B cell (primary cell): ENCODE data around the gene CARD10. TPM values are rescaled to one million over a fixed set of nuclear protein-coding genes. Genes with fewer than 3 reads are reported as not detected.

Source experiments
- ATAC-seq: fragments of 200-7000 bp; cut with Tn5 transposase; one replicate; pipeline ENCODE4 v1.10.0; 2021; ENCODE audit warnings: low read depth, mild to moderate bottlenecking, moderate number of reproducible peaks, moderate library complexity
- CTCF ChIA-PET: fragments of 350-600 bp; sonication (Branson Sonifier 250); formaldehyde crosslinking; loops from one replicate; lab custom pipeline; 2021; ENCODE audit warnings: antibody characterized with exemption, inconsistent platforms; lab: Charles Lee
- POLR2A ChIA-PET: fragments of 350-600 bp; sonication (Branson Sonifier 250); formaldehyde crosslinking; loops from one replicate; lab custom pipeline; 2021; ENCODE audit warnings: antibody characterized with exemption; lab: Charles Lee
- DNase-seq: peaks from one replicate; pipeline ENCODE4 v3.0.0; 2013
- H2AFZ ChIP-seq: 2 replicates; pipeline ENCODE4 v1.6.1; 2012; ENCODE audit warnings: mild to moderate bottlenecking, low read depth, low read length; ENCODE audit not compliant: insufficient read depth, poor library complexity, severe bottlenecking
- H3K27ac ChIP-seq, 2 donors: 1 replicate in 1 of 2; 2 replicates in 1 of 2; pipeline ENCODE4 v1.5.1; 2012 to 2013; ENCODE audit warnings: low read length in 2 of 2, mild to moderate bottlenecking in 2 of 2, moderate library complexity in 1 of 2
- H3K27me3 ChIP-seq, 4 experiments: fragments of 200-600 bp in 1 of 4; sonication (generic) in 1 of 4; replicated peaks in 1 of 4; 1 replicate in 2 of 4; 2 replicates in 2 of 4; pipeline versions ENCODE4 v1.6.1 to v1.7.0; 2013 to 2016; ENCODE audit warnings: low read length in 3 of 4, mild to moderate bottlenecking in 2 of 4, mixed read lengths in 1 of 4, moderate library complexity in 1 of 4; ENCODE audit not compliant: insufficient read depth in 4 of 4, control insufficient read depth in 3 of 4; ENCODE audit errors: control extremely low read depth in 1 of 4
- H3K36me3 ChIP-seq, 2 experiments: replicated peaks in 1 of 2; 1 replicate in 1 of 2; 2 replicates in 1 of 2; pipeline versions ENCODE4 v1.6.1 to v1.7.1; 2013; ENCODE audit warnings: low read length in 1 of 2; ENCODE audit not compliant: insufficient read depth in 2 of 2, control insufficient read depth in 1 of 2; ENCODE audit errors: control extremely low read depth in 1 of 2, extremely low read depth in 1 of 2
- H3K4me1 ChIP-seq, 2 donors: fragments of 200-600 bp in 1 of 2; sonication (generic) in 1 of 2; 1 replicate in 1 of 2; 2 replicates in 1 of 2; pipeline versions ENCODE4 v1.5.1 to v1.6.1; 2013 to 2017; ENCODE audit warnings: low read length in 2 of 2; ENCODE audit not compliant: control insufficient read depth in 2 of 2, insufficient read depth in 2 of 2
- H3K4me2 ChIP-seq: replicated peaks from 2 replicates; pipeline ENCODE3; 2012; ENCODE audit warnings: mild to moderate bottlenecking, low read depth, low read length; ENCODE audit not compliant: poor library complexity, severe bottlenecking
- H3K4me3 ChIP-seq, 5 experiments: fragments of 200-600 bp in 1 of 5; sonication (generic) in 1 of 5; 1 replicate in 3 of 5; 2 replicates in 2 of 5; pipeline versions ENCODE4 v1.5.1 to v1.7.0; 2011 to 2016; ENCODE audit warnings: low read length in 4 of 5, mild to moderate bottlenecking in 4 of 5, low read depth in 2 of 5, control low read depth in 1 of 5, moderate library complexity in 1 of 5; ENCODE audit not compliant: insufficient read depth in 1 of 5; ENCODE audit errors: control extremely low read depth in 1 of 5, extremely low read depth in 1 of 5
- H3K79me2 ChIP-seq: fragments of 200-600 bp; sonication (generic); one replicate; pipeline ENCODE4 v1.6.0; 2016; ENCODE audit warnings: low read length; ENCODE audit not compliant: control insufficient read depth, insufficient read depth
- H3K9ac ChIP-seq: fragments of 200-600 bp; sonication (generic); 2 replicates; pipeline ENCODE4 v1.6.1; 2017; ENCODE audit warnings: mild to moderate bottlenecking, low read length, moderate library complexity
- H3K9me3 ChIP-seq, 3 donors: one replicate each; pipeline versions ENCODE4 v1.6.1 to v1.7.1; 2013; ENCODE audit warnings: low read length in 2 of 3; ENCODE audit not compliant: control insufficient read depth in 2 of 3, insufficient read depth in 1 of 3; ENCODE audit errors: control extremely low read depth in 1 of 3
- H4K20me1 ChIP-seq: 2 replicates; pipeline ENCODE4 v1.6.0; 2012; ENCODE audit warnings: mild to moderate bottlenecking, low read length; ENCODE audit not compliant: insufficient read depth, control insufficient read depth, poor library complexity, severe bottlenecking
- H3K27ac Mint-ChIP-seq: one replicate; pipeline ENCODE4 v1.8.0; 2021; ENCODE audit warnings: mixed read lengths
- H3K27me3 Mint-ChIP-seq: one replicate; pipeline ENCODE4 v1.8.0; 2021; ENCODE audit warnings: mixed read lengths
- H3K4me1 Mint-ChIP-seq: one replicate; pipeline ENCODE4 v1.8.0; 2021; ENCODE audit warnings: mixed read lengths
- H3K4me3 Mint-ChIP-seq: one replicate; pipeline ENCODE4 v1.8.0; 2021; ENCODE audit warnings: mixed read lengths
- H3K9me3 Mint-ChIP-seq: one replicate; pipeline ENCODE4 v1.8.0; 2022; ENCODE audit warnings: mixed read lengths; ENCODE audit not compliant: insufficient read depth
- CTCF ChIP-seq: fragments of 200-600 bp; IDR thresholded peaks from one replicate; pipeline ENCODE4 v1.8.0; 2022; ENCODE audit warnings: antibody characterized with exemption, mild to moderate bottlenecking
- EZH2 ChIP-seq: IDR thresholded peaks from 2 replicates; pipeline ENCODE4 v1.6.1; 2012; ENCODE audit warnings: borderline replicate concordance, low read depth, mild to moderate bottlenecking, moderate library complexity, low read length; ENCODE audit not compliant: insufficient read depth, poor library complexity, severe bottlenecking
- WGBS: methylation state at CpG from one replicate; pipeline ENCODE4 v1.1.5; 2013; ENCODE audit warnings: missing lambda C conversion rate; ENCODE audit not compliant: insufficient coverage; 5-methylcytosine and 5-hydroxymethylcytosine counted together
- intact Hi-C: fragments of 100-400 bp; cut with micrococcal nuclease; formaldehyde crosslinking; loops from one replicate; pipeline ENCODE4 v1.10.0; 2022
- polyA plus RNA-seq: library from polyadenylated mRNA; depleted of rRNA; stranded (reverse); fragments of >200 nt; gene quantifications from 2 replicates; pipeline ENCODE4 v1.2.3, GENCODE V29; 2012
- total RNA-seq, 2 donors: library from RNA; stranded (reverse); fragments of 120-200 nt in 1 of 2; gene quantifications; 1 replicate in 1 of 2; 2 replicates in 1 of 2; pipeline versions ENCODE4 v1.2.3 to v1.2.4, GENCODE V29; 2013 to 2022

CARD10 gene
- total and polyA plus RNA-seq, 2 donors (not counting 1 experiment from before 2014, with no cell fraction given): not detected

- ATAC-seq: no peak
- Histone ChIP-seq H3K4me1 (peaks cover 17 to 19% of the 10 kb centered on the region in 2 donors), H3K9ac (no peak overlapping the region), H3K27ac (no peak overlapping the region), H3K4me3 (no peak overlapping the region), H3K79me2 (no peaks in the 10 kb centered on the region), H4K20me1 (no peaks in the 10 kb centered on the region), H3K36me3 (no peaks in the 10 kb centered on the region), H2AFZ (no peak overlapping the region), H3K9me3 (peaks cover 0 to 16% (median 0%) of the 10 kb centered on the region in 3 donors), H3K27me3 (peaks cover 0 to 69% (median 23%) of the 10 kb centered on the region in 4 experiments), H3K4me2 (no peak overlapping the region)
- WGBS: 86% methylated on average over 7 of the region's 7 CpGs
- H3K4me1 Mint-ChIP-seq: peaks cover 16% of the 10 kb centered on the region
- ChIA-PET CTCF (interaction anchor here (1.9 to 3.6 kb wide), 3 partner anchors 8 to 34 kb away, joined by 6 to 30 read pairs (median 8); no protein-coding TSS in a partner anchor), POLR2A (interaction anchor here (0.6 kb wide), 1 partner anchor 72 kb away, joined by 7 read pairs; no protein-coding TSS in a partner anchor)
- intact Hi-C loops: no loop called here
- TF ChIP-seq EZH2 (no peak), CTCF (no peak)
- H3K27me3 Mint-ChIP-seq: peaks cover 56% of the 10 kb centered on the region
- no peak overlapping the region for H3K4me3 Mint-ChIP-seq
- no peak for DNase-seq
- H3K27ac Mint-ChIP-seq: no peak overlapping the region
- no peaks in the 10 kb centered on the region for H3K9me3 Mint-ChIP-seq
Observed at GRCh38 chr22:37558815-37559214, 39.6 kb upstream of the CARD10 start.

- H3K27me3 ChIP-seq: peaks cover 0 to 59% (median 21%) of the 10 kb centered on the region in 4 experiments
- DNase-seq (no peak), ATAC-seq (no peak)
- CTCF ChIA-PET: interaction anchor here (0.6 to 3.6 kb wide), 5 partner anchors 9 to 50 kb away, joined by 3 to 30 read pairs (median 6); no protein-coding TSS in a partner anchor
- peaks cover 16% of the 10 kb centered on the region for H3K4me1 Mint-ChIP-seq
- H3K36me3 ChIP-seq: no peaks in the 10 kb centered on the region
- H3K4me3 Mint-ChIP-seq: no peak overlapping the region
- no peak overlapping the region for H3K9ac ChIP-seq
- POLR2A ChIA-PET: interaction anchor here (0.5 kb wide), 1 partner anchor 890 kb away, joined by 3 read pairs; no protein-coding TSS in a partner anchor
- peaks cover 17 to 19% of the 10 kb centered on the region in 2 donors for H3K4me1 ChIP-seq
- H2AFZ ChIP-seq: no peak overlapping the region
- H3K27ac ChIP-seq: no peak overlapping the region
- intact Hi-C loops: no loop called here
- no peaks in the 10 kb centered on the region for H3K79me2 ChIP-seq
- WGBS: 81% methylated on average over 4 of the region's 7 CpGs
- no peak for TF ChIP-seq EZH2
- peaks cover 0 to 13% (median 0%) of the 10 kb centered on the region in 3 donors for H3K9me3 ChIP-seq
- peaks cover 53% of the 10 kb centered on the region for H3K27me3 Mint-ChIP-seq
- H3K4me3 ChIP-seq: no peak overlapping the region
- H3K9me3 Mint-ChIP-seq: no peaks in the 10 kb centered on the region
- H4K20me1 ChIP-seq: no peaks in the 10 kb centered on the region
- H3K27ac Mint-ChIP-seq: no peak overlapping the region
- H3K4me2 ChIP-seq: no peak overlapping the region
Observed at GRCh38 chr22:37557321-37558001, 38.2 kb upstream of the CARD10 start.
